GM18867 (cell line): Measurements from ENCODE around the gene ANKRD10.

Experiments
- ATAC-seq: cut with Tn5 transposase; IDR thresholded peaks from one replicate; pipeline ENCODE4 v1.9.1; 2021; ENCODE audit warnings: mild to moderate bottlenecking, moderate library complexity; ENCODE audit not compliant: unreplicated experiment

The ANKRD10 gene

DNA sequence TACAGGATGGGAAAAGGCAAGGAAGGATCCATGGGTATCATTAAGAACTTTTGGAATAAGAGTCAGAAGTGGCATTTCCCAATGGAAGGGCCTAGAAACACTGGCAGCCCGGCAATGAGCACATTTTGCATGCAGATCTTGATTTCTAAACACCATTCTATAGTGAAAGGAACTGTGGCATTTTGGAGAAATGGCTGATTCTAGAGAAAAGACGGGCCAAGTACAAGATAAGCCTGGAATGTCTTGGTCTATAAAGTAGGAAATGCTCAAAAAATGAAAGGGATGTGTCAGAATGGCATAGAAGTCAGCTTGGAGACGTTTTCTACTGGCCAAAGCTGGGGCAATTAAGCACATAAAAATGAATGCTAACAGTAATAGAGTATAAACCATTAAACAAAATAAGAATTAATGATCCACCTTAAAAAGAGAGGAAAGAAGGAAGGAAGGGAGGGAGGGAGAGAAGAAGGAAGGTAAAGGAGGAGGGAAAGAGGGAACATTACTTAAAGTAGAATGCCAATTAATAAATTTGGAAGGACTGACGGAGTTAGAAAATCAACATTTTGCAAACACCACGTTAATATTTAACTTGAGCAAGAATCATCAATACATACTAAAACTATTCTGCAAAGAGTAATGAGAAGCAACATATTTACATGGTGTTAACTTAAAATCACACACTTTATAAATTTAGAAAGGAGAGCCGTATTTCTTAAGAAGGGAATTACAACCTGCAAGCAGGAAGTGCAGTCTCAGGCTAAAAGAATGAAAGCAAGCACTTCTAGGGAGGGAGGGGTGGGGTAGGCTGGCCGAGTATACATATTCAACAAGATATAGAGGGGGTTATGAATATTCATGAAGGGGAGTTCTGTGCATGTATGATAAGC lies 78.9 kb downstream of the ANKRD10 start:
- no peak for ATAC-seq

DNA sequence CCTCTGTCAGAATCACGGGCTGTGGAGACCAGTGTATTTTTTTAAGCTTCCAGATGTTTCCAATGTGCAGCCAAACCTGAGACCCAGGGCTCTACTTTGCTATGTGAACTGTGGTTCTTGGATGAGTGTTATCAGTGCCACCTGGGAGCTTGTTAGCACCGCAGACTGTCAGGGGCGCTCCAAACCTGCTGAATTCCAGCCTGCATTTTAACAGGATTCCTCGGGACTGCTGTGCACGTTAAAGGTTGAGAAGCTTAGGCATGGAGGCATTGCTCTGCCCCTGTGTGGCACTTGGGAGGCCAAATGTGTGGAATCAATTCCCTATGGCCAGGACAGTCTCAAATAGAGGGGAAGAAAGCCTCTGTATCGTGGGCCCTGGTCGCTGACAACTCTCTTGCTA lies 80.3 kb downstream of the ANKRD10 start:
- no peak for ATAC-seq

DNA sequence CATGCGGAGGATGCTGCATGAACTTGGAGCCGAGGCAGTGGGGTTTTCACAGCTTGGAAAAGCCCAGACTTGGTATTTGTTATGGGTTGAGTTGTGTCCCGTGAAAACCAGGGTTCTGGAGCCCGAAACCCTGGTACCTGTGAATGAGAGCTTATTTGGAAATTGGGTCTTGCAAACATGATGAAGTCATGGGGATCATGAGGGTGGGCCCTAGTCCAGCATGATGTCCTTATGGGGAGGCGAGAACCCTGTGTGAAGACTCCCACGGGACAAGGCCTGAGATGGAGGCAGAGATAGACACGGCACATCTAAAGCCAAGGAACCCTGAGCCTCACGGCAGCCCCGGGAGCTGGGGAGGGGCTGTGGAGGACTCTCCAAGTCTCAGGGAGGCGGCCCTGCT lies 82.3 kb downstream of the ANKRD10 start:
- no peak for ATAC-seq

DNA sequence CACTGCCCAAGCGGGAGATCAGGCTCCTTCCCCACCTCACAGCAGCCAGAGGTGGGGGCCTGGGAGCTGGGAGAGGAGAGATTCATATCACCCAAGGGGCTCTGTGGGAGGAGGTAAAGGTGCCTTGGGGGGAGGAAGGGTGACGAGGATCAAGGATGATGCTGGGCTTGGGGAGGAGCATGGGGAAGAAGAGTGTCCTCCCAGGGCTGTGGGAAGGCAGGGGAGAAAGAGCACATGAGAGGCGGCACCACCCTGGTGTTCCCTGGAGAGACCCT lies 82.7 kb downstream of the ANKRD10 start:
- ATAC-seq = no peak

DNA sequence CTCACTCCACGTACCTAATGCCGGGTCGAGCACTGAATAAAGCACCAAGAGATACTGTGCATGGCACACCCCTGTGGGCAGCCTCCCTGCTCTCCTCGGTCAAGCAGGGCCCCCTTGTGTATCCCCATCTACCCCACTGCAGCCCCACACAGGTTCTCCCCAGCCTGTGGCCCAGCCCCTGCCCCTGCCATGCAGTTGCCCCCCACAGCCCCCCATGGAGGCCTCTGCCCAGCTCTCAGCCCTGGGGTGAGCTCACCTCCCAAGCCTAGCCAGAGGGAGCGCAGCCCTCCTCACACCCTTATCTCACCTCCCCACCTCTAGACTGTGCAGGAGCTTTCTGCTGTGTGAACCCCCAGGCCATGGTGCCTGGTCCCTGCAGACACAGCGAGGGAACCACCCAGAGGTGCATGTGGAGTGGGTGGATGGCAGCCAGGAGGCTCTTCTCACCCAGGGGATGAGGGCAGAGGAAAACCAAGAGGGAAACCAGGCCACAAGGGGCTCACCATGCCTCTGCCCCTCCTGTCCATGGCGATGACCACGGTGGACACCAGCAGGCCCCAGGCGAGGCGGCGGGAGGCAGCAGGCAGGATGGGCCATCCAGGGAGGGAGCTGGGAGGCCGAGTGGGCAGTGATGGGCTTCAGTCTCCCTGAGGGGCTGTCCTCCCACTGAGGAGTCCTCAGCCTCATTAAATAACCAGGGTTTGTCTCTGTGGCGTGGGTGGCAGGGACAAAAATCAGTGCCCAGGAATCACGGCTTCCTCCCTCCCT lies 83.2 kb downstream of the ANKRD10 start:
- ATAC-seq = no peak

DNA sequence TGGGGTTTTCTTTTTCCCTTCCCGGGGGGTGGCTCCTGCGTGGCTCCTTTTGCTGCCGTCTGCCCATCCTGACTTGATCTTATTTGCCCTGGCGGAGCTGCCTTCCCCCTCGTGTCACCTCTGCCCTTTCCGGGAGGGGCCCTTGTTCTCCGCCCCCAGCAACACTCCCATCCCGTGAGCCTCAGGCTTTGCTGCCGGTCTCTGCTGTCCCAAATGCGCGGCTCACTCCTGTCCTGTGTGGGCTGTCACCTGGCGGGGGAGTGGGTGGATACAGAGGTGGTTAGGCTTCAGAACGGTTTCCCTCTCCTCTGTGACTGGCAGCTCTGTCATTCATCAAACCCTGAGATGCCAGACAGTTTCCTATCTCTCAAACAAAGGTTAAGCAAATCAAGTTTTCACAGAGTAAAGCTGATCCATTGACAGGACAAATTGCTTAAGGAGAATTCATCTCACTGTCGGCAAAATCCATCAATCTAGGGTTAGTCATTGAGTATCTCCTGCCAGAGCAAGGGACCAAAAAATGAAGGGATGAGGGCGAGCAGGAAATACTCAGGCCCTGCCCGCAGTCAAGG lies 84.0 kb downstream of the ANKRD10 start:
- no peak for ATAC-seq

DNA sequence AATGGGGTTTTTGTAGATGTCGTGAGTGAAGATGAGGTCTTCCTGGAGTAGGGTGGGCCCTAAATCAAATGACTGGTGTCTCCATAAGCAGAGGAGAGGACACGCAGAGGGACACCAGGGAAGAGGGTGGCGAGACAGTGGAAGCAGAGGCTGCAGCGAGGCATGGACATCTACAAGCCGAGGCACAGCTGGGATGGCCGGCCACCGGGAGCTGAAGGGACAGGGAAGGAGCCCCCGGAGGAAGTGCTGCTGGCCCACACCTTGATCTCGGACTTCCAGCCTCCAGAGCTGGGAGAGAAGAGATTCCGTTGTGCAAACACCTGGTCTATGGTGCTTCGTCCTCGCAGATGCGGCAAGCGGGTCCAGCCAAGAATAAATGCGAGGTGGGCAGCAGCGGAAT lies 84.5 kb downstream of the ANKRD10 start:
- ATAC-seq = no peak

DNA sequence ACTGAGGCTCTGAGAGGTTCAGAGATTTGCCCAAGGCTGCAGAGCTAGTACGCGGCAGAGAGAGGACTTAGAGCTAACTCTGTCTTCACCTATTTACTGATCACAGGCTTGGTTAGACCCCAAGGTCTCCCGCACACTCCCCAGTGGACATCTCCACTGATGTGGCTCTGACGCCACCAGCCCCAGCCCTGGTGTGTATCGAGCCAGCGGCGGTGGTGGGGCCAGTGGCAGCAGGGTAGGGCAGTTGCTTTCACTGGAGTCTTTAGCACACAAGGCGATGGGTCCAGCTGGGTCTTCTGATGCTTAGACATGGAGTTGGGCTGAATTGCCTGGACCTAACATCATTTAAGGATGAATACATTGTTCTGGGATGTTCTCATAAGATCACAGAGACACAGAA lies 85.4 kb downstream of the ANKRD10 start:
- no peak for ATAC-seq

DNA sequence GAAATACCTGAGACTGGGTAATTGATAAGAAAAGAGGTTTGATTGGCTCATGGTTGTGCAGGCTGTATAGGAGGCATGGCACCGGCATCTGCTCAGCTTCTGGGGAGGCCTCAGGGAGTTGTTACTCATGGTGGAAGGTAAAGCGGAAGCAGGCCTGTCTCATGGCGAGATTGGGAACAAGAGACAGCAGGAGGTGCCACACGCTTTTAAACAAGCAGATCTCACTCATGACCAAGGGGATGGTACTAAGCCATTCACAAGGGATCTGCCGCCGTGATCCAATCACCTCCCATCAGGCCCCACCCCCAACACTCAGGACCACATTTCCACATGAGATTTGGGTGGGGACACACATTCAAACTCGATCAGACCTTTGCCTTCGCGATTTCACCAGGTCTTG lies 86.2 kb downstream of the ANKRD10 start:
- ATAC-seq = no peak
